ENCODE data around the gene STK17B.
A peak's percentile ranks its signal among the peaks of the same experiment; 100 is the strongest.

STK17B gene

DNA sequence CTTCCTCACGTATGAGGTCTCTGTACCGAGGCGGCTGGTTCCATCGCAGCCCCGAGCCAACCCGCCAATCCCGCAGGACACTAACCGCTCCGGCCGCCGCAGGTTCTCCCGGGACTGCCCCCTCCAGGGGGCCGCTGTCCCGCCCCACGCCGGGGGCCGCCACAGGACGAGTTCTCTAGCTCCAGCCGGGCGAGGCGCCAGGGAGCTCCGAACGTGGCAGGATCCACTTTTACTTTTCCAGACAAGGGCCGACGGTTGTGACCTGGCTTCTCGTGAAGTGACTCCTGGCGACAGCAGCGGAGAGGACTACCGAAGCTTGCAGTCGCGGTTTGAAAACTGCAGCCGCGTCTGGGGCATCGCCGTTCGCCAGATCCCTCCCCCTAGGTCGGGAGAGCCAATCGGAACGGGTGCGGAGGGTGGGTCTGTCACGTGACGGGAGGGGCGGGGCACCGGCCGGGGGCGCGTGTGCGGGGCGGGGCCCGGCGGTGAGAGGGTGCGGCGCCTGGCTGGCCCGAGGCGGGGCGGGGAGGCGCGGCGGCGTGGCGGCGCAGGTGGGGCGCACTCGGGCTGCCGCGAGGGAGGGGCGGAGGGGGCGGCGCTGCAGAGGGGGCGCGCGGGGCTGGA is at the start of gene STK17B:
TSS of gene STK17B (minus strand) at position 331 of the 624 bp plus-strand sequence. CDS start 8,195 bp downstream, outside the sequence.
- Mint-ChIP-seq H3K4me3 (peak within 1 kb of the TSS; percentile 98), H3K9me3 (no peaks in the 10 kb centered on the region), H3K4me1 (peaks cover 47% of the 10 kb centered on the region), H3K27ac (peak within 1 kb of the TSS; percentile 98), H3K27me3 (no peaks in the 10 kb centered on the region), H3K36me3 (peaks cover 22% of the 10 kb centered on the region)

DNA sequence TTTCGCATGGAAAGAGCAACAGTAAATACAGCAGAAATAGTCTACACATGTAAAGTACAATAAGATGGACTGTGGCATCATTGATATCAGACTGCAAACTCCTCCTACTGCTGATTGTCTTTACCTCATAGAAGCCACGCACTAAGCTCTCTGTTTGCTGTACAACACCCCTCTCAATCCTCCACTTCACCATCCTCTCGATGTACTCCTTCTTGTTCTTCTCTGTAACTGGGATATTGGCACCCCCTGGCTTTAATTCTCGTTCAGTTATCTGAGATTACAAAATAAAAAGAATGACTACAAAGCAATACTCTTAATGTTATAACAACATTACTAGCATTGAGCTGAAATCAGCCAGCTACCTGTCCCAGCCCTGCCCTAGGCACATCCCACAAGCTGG is 49.3 kb upstream of the STK17B start:
- Mint-ChIP-seq H3K4me3 (peak overlapping the region; percentile 26), H3K9me3 (no peaks in the 10 kb centered on the region), H3K4me1 (peaks cover 83% of the 10 kb centered on the region), H3K27me3 (no peaks in the 10 kb centered on the region), H3K36me3 (peaks cover 4% of the 10 kb centered on the region), H3K27ac (peak overlapping the region; percentile 86)

DNA sequence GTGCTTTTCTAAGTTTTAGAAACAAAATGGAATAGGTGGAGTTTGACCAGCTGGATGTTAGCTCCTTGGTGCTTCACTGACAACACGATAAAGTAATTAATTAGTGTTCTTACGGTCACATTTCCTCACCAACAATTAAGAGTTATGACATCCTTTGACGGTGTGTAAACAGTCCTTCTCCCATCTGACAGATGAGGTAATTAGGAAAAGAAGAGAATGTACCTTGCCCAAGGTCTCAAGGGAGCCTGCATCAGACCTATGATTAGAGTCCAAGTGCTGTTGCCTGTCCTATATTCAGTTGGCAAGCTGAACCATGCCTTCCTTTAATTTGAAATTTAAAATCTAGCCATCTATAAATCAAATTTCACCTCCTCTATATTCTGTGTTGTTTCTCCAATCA is 48.3 kb upstream of the STK17B start:
- Mint-ChIP-seq H3K9me3 (no peaks in the 10 kb centered on the region), H3K4me3 (no peak overlapping the region), H3K4me1 (peaks cover 83% of the 10 kb centered on the region), H3K36me3 (peaks cover 4% of the 10 kb centered on the region), H3K27me3 (no peaks in the 10 kb centered on the region), H3K27ac (peak overlapping the region; percentile 32)

DNA sequence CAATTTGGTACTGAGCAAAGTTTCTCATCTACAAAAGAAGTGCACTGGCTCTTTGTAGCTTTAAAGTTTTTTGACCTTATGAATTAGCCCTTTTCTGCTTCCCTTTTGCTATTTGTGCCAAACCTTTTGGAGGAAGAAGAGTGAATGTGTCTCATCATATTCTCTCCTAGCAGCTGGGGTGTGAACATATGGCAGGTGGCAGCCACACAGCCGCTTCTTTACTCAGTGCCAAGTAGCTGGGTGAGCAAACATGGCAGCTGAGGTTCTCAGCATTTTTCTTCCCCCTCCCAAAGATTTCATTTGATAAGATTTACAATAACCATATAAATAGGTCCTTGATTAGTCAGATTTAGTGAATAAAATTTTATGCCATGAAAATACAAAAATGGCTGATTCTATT is 46.7 kb upstream of the STK17B start:
- H3K27ac Mint-ChIP-seq = peak overlapping the region; percentile 35
- no peaks in the 10 kb centered on the region for H3K27me3 Mint-ChIP-seq
- no peaks in the 10 kb centered on the region for H3K9me3 Mint-ChIP-seq
- peaks cover 83% of the 10 kb centered on the region for H3K4me1 Mint-ChIP-seq
- no peak overlapping the region for H3K4me3 Mint-ChIP-seq
- peaks cover 1% of the 10 kb centered on the region for H3K36me3 Mint-ChIP-seq

DNA sequence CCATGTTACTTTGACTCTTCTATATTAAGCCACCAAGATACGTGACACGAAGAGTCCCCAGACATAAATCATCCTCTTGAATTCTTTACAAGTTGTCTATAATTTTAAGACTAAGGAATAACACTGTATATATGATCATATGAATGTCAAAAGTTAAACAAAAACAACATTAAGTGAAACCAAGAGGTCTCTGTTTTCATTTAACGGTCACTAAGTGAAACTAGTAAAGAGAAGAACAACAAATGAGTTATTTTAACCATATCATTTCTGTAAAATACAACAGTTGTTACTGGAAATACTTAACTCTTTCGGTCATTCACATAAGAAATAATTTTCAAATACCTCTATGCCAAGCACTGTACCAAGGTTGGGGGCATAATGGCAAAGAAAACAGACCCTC is 45.7 kb upstream of the STK17B start:
- Mint-ChIP-seq H3K36me3 (peaks cover 3% of the 10 kb centered on the region), H3K4me3 (no peak overlapping the region), H3K4me1 (peaks cover 88% of the 10 kb centered on the region), H3K9me3 (no peaks in the 10 kb centered on the region), H3K27ac (no peak overlapping the region), H3K27me3 (no peaks in the 10 kb centered on the region)

DNA sequence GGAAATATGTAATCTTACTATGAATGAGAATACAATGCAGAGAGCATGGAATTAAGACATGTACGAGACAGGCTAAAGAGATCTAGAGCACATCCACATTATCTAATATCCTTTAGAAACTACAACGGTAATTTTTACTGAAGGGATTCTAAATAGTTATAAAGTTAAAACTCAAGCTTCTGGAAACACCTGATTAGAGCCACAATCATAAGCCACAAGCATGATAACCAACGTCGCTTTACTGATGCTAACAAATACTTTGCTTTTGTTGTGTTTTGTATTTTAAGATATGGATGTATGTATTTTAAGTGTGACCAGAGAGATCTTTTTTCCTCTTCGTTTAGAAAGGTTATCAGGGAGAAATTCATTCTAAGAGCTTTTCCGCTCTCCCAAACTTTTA is 44.0 kb upstream of the STK17B start:
- Mint-ChIP-seq H3K27me3 (no peaks in the 10 kb centered on the region), H3K36me3 (peaks cover 4% of the 10 kb centered on the region), H3K4me3 (no peak overlapping the region), H3K4me1 (peaks cover 93% of the 10 kb centered on the region), H3K27ac (peak overlapping the region; percentile 56), H3K9me3 (no peaks in the 10 kb centered on the region)

DNA sequence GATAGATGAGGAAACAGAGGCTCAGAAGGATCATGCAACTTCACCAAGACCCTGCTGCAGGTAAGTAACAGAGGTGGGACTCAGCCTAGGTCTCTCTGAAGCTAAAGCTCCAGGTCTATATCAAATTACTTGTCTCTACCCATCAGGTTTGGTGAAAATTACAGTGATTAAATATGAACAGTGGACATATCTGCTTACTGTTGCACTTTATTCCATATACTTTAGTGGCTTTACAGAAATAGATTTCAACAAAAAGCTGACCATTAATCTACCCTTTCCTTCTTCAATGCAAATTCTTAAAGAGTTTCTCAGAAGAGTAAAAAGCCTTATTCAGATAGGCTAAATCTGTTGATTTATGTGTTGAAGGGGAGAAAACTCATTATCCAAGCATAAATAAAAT is 42.8 kb upstream of the STK17B start:
- Mint-ChIP-seq H3K9me3 (no peaks in the 10 kb centered on the region), H3K27me3 (no peaks in the 10 kb centered on the region), H3K36me3 (peaks cover 7% of the 10 kb centered on the region), H3K4me1 (peaks cover 92% of the 10 kb centered on the region), H3K27ac (peak overlapping the region; percentile 89), H3K4me3 (no peak overlapping the region)

DNA sequence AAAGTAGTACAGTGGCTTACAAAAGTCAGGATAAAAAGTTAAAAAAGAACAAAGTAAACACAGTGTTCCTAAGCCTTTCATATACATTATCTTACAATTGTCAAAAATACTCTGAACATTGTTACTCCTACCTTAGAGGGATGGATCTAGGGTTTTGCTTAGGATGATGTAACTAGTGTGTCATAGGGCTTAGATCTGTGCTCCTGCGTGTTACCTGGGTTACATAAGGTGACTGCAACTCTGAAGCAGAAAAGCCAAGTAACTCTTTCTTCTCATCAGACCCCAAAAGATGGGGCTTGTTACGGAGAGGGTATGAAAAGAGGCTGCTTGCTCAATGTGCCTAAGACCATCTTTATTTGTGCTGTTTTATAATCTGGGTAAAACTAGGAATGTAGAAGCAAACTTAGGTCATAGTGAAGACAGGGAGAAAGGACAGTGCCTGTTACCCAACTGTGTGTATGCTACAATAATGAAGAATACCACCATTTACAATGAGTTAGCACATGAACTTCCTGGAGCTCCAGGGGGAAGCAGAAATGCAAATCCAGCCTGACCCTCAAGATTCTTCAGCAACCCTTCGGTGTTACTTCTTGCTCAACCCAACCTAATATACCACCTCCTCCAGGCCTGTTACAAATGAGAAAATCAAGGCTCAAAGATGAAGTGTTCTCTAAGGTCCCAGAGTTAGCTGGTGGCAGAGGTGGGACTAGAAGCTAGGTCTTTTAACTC is 42.0 kb upstream of the STK17B start:
- no peaks in the 10 kb centered on the region for H3K9me3 Mint-ChIP-seq
- H3K27me3 Mint-ChIP-seq = no peaks in the 10 kb centered on the region
- peak overlapping the region; percentile 19 for H3K4me3 Mint-ChIP-seq
- peaks cover 7% of the 10 kb centered on the region for H3K36me3 Mint-ChIP-seq
- peaks cover 92% of the 10 kb centered on the region for H3K4me1 Mint-ChIP-seq
- H3K27ac Mint-ChIP-seq = peak overlapping the region; percentile 89

DNA sequence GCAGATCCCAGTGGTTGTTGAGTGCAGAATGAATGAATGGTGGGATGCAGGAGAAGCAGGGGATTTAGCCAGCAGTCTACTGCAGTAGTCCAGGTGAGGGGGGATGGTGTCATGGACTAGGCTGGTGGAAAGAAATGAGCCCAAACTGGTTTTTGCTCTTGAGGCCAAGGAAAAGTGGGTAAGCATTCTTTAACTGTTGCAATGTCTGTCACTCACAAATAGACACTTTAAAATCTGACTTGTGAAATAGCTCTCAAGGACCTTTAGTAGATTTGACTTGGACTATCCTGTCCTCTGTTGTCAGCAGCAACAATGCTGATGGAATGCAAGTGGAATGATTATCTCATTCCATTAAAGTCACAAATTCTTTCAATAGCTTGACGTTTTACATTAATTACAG is 37.5 kb upstream of the STK17B start:
- no peak overlapping the region for H3K4me3 Mint-ChIP-seq
- H3K4me1 Mint-ChIP-seq = peaks cover 60% of the 10 kb centered on the region
- peaks cover 6% of the 10 kb centered on the region for H3K36me3 Mint-ChIP-seq
- peaks cover 4% of the 10 kb centered on the region for H3K9me3 Mint-ChIP-seq
- peak overlapping the region; percentile 77 for H3K27ac Mint-ChIP-seq
- H3K27me3 Mint-ChIP-seq = no peaks in the 10 kb centered on the region

DNA sequence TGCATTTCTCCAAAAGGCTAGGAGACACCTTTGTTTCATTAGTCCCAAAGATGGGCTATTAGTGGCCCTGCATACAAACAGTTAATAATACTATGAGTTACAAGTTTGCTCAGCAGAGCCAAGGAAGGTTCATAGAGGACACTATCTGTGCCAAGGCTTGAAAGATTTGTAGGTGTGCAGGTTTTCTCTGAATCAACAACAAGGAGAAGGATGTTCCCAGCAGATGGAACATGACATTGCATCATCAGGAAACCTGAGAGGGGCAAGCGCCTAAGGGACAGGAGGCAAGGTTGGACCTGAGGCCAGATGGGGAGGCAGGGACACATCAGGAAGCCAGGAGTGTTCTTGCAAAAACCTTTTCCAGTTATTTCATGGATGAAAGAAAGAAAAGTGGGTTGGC is 35.4 kb upstream of the STK17B start:
- H3K4me1 Mint-ChIP-seq = peaks cover 51% of the 10 kb centered on the region
- no peak overlapping the region for H3K4me3 Mint-ChIP-seq
- H3K27ac Mint-ChIP-seq = peak overlapping the region; percentile 56
- H3K27me3 Mint-ChIP-seq = no peaks in the 10 kb centered on the region
- H3K36me3 Mint-ChIP-seq = peaks cover 4% of the 10 kb centered on the region
- peaks cover 4% of the 10 kb centered on the region for H3K9me3 Mint-ChIP-seq

DNA sequence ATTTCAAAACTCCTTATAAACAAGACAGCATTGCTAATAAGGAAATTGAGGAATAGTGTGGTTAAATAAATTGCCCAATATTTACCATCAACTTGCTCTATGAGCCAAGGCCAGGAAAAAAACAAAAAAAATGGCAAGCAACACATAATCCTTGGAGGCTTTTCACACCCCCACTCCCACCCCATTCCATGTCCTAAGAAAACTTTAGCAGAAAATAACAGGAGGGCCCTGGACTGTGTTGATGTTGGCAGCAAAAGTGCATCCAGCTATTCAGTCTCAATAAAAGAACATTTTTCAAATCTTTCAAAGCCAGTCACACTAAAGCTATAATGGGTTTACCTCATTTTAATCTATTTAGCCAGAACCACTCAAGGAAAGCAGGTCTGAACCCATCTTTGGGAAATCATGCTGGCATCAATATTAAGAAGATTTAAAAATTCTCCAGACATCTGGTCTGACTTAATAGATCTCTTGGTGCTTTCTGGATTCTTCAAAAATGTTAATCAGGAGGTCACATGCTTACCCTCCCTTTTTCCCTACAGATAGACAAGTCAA is 34.6 kb upstream of the STK17B start:
- H3K4me3 Mint-ChIP-seq = no peak overlapping the region
- H3K27me3 Mint-ChIP-seq = no peaks in the 10 kb centered on the region
- H3K9me3 Mint-ChIP-seq = peaks cover 4% of the 10 kb centered on the region
- H3K36me3 Mint-ChIP-seq = peaks cover 3% of the 10 kb centered on the region
- peaks cover 51% of the 10 kb centered on the region for H3K4me1 Mint-ChIP-seq
- H3K27ac Mint-ChIP-seq = no peak overlapping the region

DNA sequence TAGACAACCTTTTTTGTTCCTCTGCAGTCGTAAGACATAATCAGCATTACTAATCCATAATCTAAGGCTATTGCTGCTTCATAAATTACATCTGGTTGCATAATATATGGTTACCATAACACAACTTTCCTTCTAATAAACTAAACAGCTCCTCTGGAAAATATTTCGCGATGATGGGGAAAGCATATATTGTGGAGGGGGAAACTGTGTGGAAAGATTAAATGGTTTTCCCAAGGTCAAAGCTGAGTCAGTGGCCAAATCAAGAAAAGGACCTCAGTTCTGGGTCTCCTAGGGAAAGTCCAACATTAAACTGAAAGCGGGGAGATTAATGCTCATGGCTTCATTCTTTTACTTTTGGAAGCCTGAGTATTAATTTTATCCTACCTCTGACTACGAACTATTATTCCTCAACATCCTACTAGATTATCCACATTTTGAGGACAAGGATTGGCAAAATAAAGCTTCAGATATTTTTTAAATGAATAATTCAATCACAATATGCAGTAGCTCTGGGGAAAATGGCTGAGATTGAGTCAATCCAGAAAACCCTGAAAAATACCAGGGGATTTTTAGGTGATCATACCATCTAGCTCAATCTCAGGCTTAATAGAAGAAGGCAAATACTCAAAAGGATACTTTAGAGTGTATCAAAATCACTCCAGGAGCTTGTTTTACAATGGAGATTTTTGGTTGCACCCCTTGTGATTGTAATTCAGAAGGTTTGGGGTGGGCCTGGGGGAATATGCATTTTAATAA is 33.8 kb upstream of the STK17B start:
- H3K4me1 Mint-ChIP-seq = peaks cover 55% of the 10 kb centered on the region
- no peaks in the 10 kb centered on the region for H3K27me3 Mint-ChIP-seq
- peaks cover 4% of the 10 kb centered on the region for H3K9me3 Mint-ChIP-seq
- peaks cover 3% of the 10 kb centered on the region for H3K36me3 Mint-ChIP-seq
- H3K4me3 Mint-ChIP-seq = no peak overlapping the region
- peak overlapping the region; percentile 23 for H3K27ac Mint-ChIP-seq

DNA sequence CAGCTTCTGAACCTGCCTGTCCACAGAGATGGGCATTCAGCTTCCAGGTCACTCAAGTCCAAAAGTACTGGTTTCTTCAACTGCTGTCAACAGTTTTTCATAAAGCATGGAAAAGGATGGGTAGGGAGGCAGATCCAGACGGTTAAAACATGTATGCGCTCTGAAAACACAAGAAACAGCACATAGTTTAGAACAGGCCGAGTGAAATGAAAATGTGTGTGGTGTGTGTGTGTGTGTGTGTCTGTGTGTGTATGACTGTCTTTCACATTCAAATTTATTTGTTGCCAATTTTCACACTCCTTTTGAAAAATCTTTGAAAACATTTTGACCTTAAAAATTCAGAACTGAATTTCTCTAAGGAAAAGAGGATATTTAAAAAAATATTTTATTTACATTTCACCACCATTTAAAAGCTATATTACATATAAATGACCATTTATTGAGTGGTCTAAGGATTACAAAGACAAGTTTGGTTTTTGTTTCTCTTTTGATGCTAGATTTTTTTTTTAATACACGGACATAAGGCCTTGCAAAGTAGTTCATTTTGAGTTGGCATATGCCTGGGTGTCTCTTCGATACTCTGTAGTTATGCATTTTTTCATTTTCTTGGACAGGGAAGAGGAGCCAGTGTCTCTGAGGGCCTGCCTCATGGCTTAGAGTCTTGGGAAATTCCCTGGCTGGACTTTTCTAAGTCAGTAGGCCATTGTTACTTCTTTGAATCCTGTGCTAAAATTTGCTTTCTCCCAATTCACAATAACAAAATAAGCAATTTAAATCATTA is 30.0 kb upstream of the STK17B start:
- Mint-ChIP-seq H3K36me3 (no peaks in the 10 kb centered on the region), H3K4me1 (peaks cover 50% of the 10 kb centered on the region), H3K4me3 (peak overlapping the region; percentile 59), H3K27ac (peak overlapping the region; percentile 88), H3K27me3 (no peaks in the 10 kb centered on the region), H3K9me3 (no peaks in the 10 kb centered on the region)

DNA sequence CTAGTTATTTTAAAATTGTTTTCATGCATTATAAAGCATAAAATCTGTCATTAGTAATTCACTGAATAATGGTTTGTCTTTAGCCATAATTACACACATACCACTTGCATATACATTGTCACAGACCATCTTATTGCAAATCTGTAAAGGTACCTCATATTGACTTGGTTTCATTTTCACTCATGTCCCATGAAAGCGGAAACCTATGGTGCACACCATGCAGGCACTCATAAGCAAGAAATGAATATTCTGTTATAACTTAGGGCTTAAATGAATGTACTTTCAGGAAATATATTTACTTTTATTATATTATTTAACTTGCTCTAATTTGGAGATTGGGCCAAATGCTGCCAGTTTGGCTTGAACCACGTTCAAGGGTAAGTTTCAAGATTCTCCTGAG is 29.2 kb upstream of the STK17B start:
- H3K4me1 Mint-ChIP-seq = peaks cover 58% of the 10 kb centered on the region
- no peaks in the 10 kb centered on the region for H3K27me3 Mint-ChIP-seq
- no peaks in the 10 kb centered on the region for H3K9me3 Mint-ChIP-seq
- H3K27ac Mint-ChIP-seq = peak overlapping the region; percentile 80
- peak overlapping the region; percentile 63 for H3K4me3 Mint-ChIP-seq
- H3K36me3 Mint-ChIP-seq = peaks cover 3% of the 10 kb centered on the region

DNA sequence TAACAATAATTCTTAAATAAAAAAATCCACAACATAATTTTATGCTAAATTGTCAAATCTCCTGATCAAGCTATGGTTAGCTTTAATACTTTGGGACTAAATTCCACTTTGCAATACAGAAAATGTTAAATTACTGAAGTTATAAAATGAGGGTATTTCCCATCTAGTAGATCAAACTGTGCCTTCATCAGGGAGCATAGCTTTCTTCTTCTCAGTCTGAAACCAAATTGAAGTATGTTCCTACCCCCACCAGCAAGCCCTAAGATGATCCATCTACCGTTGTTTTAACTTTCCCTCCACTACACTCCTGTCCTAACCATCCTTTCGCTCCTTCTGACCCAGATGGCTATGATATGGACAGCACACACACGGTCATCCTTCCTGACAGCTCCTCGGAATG is 24.4 kb upstream of the STK17B start:
- Mint-ChIP-seq H3K4me3 (peak overlapping the region; percentile 11), H3K9me3 (no peaks in the 10 kb centered on the region), H3K27ac (peak overlapping the region; percentile 60), H3K4me1 (peaks cover 72% of the 10 kb centered on the region), H3K36me3 (peaks cover 3% of the 10 kb centered on the region), H3K27me3 (no peaks in the 10 kb centered on the region)
